NCI-H748 (cell line): Measurements from ENCODE around the gene PPP2R2B.
A peak's percentile ranks its signal among the peaks of the same experiment; 100 is the strongest.

Experiments used
- DNase-seq: peaks from one replicate; lab custom pipeline; 2025; ENCODE audit not compliant: unreplicated experiment; lab: John Stamatoyannopoulos, UW

Gene PPP2R2B

DNA sequence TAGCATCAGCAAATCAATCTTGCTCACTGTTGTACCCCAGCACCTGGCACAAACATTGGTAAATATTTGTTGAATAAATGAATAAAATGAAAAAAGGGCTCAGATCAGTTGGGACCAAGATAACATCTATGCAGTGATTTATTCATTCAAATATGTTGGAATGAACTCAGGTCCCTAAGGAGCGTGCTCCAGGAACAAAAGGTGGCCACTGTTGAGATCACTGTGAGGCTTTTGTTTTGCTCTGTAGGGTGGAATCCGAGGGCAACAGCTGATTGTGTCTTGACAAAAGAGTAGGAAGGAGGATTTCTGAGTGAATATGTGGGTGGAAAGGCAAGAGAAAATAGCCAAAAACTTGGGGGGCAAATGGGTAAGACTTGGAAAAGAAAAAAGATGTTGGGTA is 89.7 kb downstream of the PPP2R2B start:
- DNase-seq, result no peak

GRCh38 chr5:146785065-146785464 is 93.5 kb downstream of the PPP2R2B start:
- DNase-seq, result no peak

DNA sequence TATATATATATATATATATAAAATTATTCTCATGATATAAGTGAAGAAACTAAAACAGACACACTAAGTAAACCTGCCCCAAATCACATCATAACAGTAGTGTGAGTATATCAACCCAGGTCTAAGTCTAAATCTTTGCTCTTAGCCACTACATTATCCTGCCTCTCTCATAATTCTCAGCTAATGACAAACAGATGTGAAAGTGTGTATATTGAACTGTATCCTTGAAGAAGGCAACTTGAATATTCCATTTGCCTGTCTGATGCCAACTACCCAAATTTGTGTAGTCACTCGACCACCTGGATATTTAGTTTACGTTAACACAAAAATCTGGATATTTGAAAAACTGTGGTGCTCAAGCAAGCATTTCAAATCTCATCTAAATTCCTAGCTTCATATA is 97.4 kb downstream of the PPP2R2B start:
- DNase-seq, result no peak

- no peak for DNase-seq
Measured at GRCh38 chr5:146779211-146779869, 99.2 kb downstream of the PPP2R2B start.

DNA sequence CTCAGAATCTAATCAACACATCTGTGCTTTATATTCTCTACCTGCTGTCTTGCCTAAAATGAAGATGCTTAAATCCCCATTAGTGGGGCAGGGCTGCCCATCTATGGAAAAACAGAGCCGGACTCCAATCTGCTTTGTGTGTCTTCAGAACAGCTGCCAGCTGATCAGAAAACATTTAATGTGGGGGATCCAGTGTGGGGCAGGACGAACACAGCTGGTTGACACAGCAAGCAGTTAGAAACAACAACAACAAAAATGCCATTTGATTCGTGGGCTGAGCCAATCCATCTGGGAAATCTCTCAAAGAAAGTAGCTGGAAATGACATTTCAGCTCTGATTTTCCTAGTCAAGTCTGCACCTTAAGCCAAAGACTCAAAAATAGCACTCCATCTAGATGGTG is 99.8 kb downstream of the PPP2R2B start:
- no peak for DNase-seq

- no peak for DNase-seq
Measured at GRCh38 chr5:146778261-146778660, 100.3 kb downstream of the PPP2R2B start.

- DNase-seq, result no peak
Measured at GRCh38 chr5:146772881-146773466, 105.6 kb downstream of the PPP2R2B start.

GRCh38 chr5:146770980-146771379 is 107.6 kb downstream of the PPP2R2B start:
- no peak for DNase-seq

DNA sequence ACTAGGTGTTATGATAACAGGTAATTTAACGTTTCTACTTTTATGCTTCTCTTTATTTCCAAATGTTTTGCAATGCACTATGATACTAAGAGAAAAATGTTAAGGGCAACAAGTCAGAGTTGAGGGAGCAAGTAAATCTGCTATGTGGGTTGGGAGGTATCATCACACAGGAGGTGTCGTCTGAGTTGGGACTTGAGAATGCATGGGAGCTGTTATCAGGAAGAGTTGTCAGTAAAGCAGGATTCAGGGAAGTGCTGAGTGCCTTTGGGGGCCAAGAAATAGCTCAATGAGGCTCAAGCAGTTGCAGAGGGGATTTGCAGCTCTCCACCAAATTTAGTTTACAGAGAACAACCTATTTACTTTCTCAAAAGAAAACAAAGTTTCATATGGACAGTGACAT is 108.0 kb downstream of the PPP2R2B start:
- DNase-seq, result no peak

GRCh38 chr5:146767534-146767933 is 111.0 kb downstream of the PPP2R2B start:
- no peak for DNase-seq

DNA sequence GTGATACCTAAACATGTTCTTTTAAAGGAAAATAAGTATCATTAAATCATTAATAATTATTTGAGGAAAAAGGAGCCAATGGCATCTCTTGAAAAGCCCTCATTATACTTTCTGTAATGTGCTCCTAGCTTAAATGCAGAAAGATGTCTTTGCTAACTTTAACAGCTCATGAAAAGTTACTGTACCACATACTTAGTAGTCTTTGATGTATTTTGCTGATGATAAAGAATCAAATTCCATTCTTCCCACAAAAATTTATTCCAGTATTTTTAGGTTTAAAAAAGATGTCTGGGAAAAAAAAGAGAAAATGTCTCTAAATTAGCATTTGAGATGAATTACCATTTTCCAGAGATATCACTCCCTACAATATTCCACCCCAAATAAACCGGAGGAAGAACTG is 112.5 kb downstream of the PPP2R2B start:
- DNase-seq, result no peak

DNA sequence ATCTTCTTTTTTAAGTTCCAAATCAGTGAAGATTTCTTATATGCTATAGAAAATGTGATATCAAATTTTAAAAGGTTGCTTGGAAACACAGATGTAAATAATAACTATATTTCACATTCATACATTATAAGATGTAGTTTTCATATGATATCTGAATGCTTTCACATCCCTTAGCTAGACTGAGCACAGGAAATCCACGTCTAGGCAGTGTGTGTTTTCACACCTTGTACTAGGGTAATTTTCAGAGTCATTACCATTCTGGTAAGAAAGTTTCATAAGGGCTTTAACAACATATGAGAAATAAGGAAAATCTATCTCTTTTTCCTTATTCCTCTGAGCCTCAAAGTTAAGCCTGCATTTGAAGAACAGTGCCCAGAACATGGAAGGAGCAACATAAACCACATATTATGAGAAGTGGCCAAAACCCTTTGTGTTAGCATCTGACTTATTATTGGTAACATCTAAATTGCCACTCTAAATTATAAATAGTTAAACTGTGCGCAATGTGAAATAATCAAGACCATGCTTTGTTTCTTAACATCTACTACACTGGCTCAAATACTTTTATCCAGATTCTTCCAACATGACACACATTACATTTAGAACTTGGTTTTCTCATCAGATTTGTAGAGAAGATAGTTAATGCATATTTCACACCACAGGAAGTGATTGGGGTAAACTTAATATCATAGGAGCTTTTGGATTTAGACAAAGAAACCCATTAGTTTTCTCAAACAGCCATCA is 113.3 kb downstream of the PPP2R2B start:
- no peak for DNase-seq

GRCh38 chr5:146762830-146763229 is 115.7 kb downstream of the PPP2R2B start:
- DNase-seq, result no peak

GRCh38 chr5:146761811-146762210 is 116.7 kb downstream of the PPP2R2B start:
- no peak for DNase-seq

DNA sequence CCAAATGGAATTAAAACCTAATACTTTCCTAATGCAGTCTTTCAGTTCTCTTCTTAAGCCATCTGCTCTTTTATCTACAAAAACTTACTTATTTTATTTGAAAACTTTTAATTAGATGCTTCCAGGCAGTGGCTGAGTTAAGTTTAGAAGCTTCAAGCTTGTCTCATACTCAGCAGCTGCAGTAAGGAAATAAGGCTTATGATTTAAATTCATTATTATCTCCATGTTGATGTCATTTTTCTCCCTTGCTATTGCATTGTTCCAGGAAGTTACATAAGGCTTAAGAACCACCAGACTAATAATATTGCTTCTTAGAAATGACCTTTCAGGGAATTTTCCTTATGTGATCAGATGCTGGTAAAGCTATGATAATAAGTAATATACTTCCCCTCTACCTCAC is 119.6 kb downstream of the PPP2R2B start:
- DNase-seq, result no peak

DNA sequence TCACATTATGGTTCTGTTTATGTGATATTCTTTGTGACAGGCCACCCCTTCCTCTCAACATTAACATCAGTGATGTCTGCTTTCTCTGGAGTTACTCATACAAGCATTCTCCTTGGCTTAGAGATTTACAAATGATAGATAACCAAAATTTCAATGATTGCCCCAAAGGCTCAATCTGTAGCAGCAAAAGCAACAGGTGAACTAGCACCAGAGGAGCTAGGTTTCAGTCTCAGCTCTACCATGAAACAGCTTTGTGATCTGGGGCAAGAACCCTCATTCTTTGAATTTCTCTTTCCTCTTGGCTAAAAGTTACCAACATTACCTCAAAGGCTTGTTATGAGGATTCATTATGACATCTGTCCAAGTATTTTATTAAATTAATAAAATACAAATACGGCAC is 120.5 kb downstream of the PPP2R2B start:
- no peak for DNase-seq

DNA sequence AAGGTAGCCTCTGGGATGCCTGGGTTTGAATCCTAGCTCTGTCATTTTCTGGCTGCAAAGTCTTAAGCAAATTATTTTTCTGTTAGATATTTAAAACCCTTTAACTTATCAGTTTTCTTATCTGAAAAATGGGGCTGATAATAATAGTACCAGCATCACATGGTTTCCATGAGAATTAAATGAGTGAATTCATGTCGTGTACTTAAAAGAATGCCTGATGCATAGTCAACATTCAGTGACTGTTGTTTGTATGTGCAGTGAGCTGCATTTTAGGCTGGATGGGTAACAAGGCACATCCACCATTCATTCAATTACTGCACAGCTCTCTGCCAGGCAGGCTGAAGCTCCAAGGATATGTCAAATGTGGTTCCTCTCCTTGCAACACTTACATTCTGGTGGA is 122.0 kb downstream of the PPP2R2B start:
- DNase-seq, result no peak

- no peak for DNase-seq
Measured at GRCh38 chr5:146755793-146756192, 122.8 kb downstream of the PPP2R2B start.

DNA sequence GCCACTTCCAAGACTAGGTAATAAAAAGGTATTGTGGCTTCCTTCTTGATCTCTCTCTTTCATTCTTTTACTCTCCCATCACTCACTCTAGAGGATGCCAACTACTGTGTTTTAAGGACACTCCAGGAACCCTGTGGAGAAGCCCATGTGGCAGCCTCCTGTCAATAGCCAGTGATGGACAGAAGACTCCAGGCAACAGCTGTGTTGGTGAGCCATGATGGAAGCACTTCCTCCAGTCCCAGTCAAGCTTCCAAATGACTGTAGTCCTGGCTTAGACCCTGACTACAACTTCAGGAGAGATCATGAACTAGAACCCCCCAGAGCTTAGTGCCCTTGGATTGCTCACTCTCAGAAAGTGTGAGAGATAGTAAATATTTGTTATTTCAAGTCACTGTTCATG is 123.9 kb downstream of the PPP2R2B start:
- DNase-seq, result no peak

DNA sequence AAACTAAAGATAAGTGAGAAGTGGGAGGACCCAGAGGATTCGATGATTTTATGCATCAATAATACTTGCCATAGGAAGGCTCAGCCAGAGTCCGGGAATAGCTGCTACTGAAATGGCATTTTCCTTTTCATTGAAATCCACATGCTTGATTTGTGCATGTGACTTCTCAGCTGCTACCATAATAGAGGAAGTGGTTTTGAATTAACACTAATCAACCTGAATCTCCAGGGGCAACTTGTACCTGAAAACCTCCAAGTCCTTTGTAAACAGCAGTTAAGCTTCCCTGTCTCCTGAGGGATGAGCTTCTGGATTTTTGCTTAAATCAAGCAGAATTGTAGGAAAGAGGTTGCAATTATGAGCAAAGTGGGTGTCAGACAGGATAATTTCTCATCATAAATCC is 124.9 kb downstream of the PPP2R2B start:
- DNase-seq, result peak; percentile 73

- no peak for DNase-seq
Measured at GRCh38 chr5:146751781-146752401, 126.7 kb downstream of the PPP2R2B start.

GRCh38 chr5:146751054-146751453 is 127.5 kb downstream of the PPP2R2B start:
- DNase-seq, result peak; percentile 48
